Hindlimb muscle (tissue), 1 donor: ENCODE results near the gene S100A1. TPM values are rescaled to one million over a fixed set of nuclear protein-coding genes. Genes with fewer than 3 reads are reported as not detected.
"Not testable (repeated sequence)": the region's sequence is repeated elsewhere in the genome, so short reads cannot be mapped to it uniquely, and the experiment has no call there.

Source experiments
- DNase-seq: peaks from one replicate; pipeline ENCODE4 v3.0.0-alpha.2; 2013
- polyA plus RNA-seq: library from polyadenylated mRNA; unstranded; fragments of 120-200 nt; gene quantifications from one replicate; pipeline ENCODE4 v1.2.1, GENCODE V29; 2013; ENCODE audit not compliant: insufficient read length

S100A1 gene
- polyA plus RNA-seq, result 11.6 TPM

GRCh38 chr1:153627715-153628626, at the start of gene S100A1:
TSS of gene S100A1 (plus strand) at chr1:153628434. CDS start at chr1:153630522, 2,088 bp downstream.
- DNase-seq, result no peak

- DNase-seq, result no peak
Observed at GRCh38 chr1:153578490-153578889, 49.7 kb upstream of the S100A1 start.

DNA sequence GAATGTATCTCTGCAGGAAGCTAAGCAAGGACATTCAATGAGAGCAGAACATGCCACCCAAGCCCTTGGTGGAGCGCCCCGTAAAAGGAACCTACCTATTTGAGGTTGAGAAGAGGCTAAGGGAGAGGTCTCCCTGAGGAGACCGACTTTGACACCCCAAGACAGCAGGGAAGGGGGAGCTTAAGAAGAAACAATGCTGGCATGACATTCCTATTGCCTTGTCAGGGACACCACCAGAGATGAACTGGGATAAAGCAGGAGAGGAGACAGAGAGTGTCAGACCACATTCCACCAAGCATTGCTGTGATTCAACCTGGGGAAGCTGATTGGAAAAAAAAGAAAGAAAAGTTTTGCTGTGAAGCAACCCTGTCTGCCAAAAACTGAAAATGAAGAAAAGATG, 49.3 kb upstream of the S100A1 start:
- no peak for DNase-seq

DNA sequence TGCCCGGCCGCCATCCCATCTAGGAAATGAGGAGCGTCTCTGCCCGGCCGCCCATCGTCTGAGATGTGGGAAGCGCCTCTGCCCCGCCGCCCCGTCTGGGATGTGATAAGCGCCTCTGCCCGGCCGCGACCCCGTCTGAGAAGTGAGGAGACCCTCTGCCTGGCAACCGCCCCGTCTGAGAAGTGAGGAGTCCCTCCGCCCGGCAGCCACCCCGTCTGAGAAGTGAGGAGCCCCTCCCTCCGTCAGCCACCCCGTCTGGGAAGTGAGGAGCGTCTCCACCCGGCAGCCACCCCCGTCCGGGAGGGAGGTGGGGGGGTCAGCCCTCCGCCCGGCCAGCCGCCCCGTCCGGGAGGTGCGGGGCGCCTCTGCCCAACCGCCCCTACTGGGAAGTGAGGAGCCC, 45.4 kb upstream of the S100A1 start:
- DNase-seq, result not testable (repeated sequence)

GRCh38 chr1:153583514-153583913, 44.7 kb upstream of the S100A1 start:
- not testable (repeated sequence) for DNase-seq

- DNase-seq, result no peak
Observed at GRCh38 chr1:153583976-153584375, 44.3 kb upstream of the S100A1 start.

- no peak for DNase-seq
Observed at GRCh38 chr1:153585006-153585405, 43.2 kb upstream of the S100A1 start.

GRCh38 chr1:153586347-153586746, 41.9 kb upstream of the S100A1 start:
- no peak for DNase-seq

DNA sequence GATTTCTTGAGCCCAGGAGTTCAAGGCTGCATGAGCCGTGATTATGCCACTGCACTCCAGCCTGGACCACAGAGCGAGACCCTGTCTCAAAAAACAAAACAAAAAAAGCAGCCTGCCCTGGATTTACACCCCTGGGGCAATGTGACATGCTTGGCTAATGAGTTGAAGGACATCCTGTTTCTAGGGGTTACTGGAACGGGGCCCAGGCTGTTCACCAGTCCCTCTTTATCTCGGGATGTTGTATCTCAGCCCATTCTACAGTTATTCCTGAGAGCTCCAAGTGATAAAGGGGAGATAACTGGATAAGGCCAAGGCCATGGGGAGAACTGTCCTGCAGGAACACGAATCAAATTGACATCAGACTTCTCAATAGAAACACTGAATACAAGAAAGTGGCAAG, 40.9 kb upstream of the S100A1 start:
- DNase-seq, result no peak

DNA sequence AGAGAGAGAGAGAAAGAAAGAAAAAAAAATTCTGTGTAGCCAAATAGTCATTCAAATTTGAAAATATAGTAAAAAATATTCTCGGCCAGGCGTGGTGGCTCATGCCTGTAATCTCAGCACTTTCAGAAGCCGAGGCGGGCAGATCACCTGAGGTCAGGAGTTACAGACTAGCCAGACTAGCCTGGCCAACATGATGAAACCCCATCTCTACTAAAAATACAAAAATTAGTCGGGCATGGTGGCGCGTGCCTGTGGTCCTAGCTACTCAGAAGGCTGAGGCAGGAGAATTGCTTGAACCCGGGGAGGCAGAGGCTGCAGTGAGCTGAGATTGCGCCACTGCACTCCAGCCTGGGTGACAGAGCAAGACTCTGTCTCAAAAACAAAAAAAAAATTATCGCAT, 40.2 kb upstream of the S100A1 start:
- DNase-seq, result not testable (repeated sequence)

DNA sequence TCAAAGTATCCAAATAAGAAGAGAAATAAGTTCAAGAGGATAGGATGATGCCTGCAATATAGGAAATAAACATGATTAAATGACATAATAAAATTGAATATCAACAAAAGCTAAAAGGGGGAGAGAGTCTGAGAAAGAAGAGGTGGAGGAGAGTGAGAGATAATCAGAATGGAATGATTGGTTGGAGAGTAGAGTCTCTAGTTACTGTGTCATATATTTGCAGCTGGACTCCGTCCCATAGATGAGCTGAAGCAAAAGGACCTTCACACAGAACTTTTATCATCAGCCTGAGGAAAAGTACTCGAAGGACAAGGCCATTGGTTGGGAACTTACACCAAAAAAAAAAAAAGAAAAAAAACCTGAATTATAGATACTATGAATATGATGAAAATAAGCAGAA, 39.8 kb upstream of the S100A1 start:
- no peak for DNase-seq

DNA sequence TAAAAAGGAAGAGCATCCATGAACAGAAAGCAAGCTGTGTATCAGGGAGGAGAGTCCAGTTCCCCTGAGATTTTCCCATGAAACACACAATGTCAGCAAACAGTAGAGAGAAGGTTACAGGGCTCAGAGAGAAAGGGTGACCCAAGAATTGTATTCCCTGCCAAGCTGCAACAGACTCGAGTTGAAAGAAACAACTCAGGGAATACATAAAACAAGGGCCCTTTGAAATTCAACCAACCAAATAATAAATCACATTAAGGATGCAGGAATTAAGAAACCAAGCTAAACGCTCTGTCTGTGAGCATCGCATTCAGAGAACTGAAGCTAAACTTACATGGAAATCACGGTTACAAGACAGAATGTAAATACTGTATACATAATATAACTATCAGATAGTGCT, 35.5 kb upstream of the S100A1 start:
- no peak for DNase-seq

GRCh38 chr1:153597206-153597605, 31.0 kb upstream of the S100A1 start:
- no peak for DNase-seq

DNA sequence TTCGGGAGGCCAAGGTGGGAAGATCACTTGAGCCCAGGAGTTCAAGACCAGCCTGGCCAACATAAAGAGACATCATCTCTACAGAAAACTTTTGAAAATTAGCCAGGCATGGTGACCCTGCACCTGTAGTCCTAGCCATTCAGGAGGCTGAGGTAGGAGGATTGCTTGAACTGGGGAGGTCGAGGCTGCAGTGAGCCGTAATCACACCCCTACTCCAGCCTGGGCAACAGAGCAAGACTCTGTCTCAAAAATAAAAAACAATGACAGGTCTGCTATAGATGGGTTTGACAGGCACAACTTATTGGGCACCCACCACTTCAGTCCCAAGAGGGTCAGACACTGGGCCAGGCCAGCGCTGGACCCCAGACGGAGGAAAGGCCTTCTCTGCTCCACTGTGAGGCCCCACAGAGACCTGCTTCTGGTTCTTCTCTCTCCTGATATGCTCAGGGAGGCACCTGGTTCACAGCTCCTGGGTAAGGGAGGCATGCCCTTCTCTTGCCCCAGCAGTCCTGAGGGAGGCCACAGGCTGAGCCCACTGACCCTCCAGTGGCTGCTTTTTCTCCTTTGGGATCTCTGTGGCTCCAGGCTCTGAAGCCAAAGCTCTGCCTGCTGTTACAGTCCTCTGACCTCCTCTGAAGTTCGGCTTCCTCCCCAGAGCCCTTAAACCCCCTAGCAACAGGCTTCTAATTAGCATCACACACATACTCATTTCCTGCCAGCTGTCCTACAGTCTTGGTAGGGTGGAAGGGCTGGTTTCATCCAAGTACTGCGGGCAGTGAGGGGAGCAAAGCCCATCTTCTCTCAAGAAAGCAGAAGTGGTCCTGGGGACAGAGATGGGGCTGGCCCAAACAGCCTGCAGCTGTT, 29.7 kb upstream of the S100A1 start:
- DNase-seq, result no peak

GRCh38 chr1:153599847-153600246, 28.4 kb upstream of the S100A1 start:
- no peak for DNase-seq

GRCh38 chr1:153602749-153603148, 25.5 kb upstream of the S100A1 start:
- no peak for DNase-seq

DNA sequence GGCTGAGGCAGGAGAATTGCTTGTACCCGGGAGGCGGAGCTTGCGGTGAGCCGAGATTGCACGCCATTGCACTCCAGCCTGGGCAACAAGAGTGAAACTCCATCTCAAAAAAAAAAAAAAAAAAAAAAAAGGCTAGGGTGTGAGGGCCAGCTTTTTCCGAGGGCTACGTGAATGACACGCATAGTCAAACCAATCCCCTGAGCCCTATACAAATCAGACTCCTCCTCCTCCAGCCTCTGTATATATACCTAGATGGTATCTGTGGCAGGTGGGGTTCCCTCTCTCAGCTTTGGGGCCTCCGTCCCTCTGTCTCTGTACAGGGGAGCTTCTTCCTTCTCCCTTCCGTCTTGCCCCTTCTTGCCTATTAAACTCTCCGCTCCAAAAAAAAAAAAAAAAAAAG, 22.0 kb upstream of the S100A1 start:
- DNase-seq, result no peak

DNA sequence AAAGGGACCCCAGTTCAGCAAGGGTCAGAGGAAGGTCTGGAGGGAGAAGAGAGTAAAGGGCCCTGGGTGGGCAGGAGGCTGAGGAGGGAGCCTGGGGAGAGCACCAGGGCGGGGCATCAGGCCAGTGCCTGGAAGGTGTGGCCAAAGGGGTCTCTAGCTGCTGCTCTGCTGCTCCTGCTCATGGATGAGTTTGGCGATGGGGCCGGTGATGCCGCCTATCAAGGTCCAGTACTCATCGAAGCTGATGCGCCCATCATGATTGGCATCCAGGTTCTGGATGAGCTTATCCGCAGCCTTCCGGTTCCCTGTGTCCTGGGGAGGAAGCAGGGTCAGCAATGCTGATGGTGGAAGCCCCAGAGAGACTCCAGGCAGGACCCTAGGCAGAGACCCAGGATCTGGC, 20.9 kb upstream of the S100A1 start:
- DNase-seq, result no peak

- DNase-seq, result no peak
Observed at GRCh38 chr1:153608089-153608682, 20.0 kb upstream of the S100A1 start.

- DNase-seq, result no peak
Observed at GRCh38 chr1:153608742-153609584, 19.3 kb upstream of the S100A1 start.

DNA sequence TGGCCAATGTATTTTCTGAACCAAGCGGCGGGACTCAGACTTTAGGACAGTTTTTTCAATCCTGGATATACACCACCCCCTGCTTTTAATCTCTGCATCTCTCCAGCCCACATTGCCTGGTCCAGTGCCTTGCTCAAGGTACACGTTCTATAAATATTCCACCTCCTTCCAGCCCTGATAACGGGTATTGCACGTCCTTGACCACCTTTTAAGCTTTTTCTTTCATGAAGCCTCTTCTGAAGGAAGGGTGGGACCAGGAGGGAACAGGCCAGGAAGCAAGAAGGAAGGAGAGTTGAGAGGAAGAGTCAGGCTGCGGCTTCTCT, 18.7 kb upstream of the S100A1 start:
- DNase-seq, result no peak

DNA sequence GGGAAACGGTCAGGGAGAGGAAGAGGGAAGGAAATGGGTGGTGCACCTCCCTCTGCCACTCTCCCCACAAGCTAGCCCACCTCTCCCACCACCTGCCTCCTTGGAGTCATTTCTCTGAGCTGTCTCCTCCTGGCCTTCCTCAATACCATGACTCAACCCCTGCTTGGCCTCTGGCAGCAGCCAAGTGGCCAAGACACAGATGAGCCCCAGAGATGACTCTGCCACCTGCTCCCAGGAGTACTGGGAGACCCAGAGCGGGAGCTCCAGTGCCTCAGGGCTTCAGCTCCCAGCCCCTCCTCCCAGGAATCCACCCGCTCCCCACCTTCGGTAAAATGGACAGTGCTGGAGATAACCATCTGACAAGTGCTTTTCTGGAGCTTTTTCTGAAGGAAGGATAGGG, 17.9 kb upstream of the S100A1 start:
- no peak for DNase-seq
